Endothelial cell of hepatic sinusoid (primary cell): Measurements from ENCODE around the gene GPS1.

Experiments used
- in situ Hi-C: cut with HindIII; loops from 2 replicates; pipeline ENCODE4 v1.10.0; 2017; ENCODE audit warnings: low sequenced_read_pairs

Gene GPS1

DNA sequence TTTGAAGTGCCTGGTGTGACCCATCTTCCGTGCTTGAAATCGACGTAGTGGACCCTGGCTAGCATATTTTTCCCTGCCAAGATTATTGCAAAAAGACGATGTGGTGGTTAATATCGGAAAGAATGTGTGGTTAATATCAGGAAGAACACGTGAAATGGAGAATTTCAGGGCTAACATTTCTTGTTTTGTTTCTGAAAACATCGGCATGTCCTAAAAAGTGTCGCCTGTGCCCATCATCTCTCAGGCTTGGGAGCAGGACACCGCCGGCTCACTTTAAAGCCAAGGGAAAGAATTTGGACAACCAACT, 13.9 kb upstream of the GPS1 start:
- in situ Hi-C loops = loop anchor here (10.0 kb wide), 3 partner anchors 63 to 297 kb away; partner anchors contain the start of genes ASPSCR1, CSNK1D and SECTM1

- in situ Hi-C loops = loop anchor here (10.0 kb wide), 3 partner anchors 64 to 296 kb away; partner anchors contain the start of genes ASPSCR1, CSNK1D and SECTM1
Observed at GRCh38 chr17:82038796-82039409, 12.8 kb upstream of the GPS1 start.

DNA sequence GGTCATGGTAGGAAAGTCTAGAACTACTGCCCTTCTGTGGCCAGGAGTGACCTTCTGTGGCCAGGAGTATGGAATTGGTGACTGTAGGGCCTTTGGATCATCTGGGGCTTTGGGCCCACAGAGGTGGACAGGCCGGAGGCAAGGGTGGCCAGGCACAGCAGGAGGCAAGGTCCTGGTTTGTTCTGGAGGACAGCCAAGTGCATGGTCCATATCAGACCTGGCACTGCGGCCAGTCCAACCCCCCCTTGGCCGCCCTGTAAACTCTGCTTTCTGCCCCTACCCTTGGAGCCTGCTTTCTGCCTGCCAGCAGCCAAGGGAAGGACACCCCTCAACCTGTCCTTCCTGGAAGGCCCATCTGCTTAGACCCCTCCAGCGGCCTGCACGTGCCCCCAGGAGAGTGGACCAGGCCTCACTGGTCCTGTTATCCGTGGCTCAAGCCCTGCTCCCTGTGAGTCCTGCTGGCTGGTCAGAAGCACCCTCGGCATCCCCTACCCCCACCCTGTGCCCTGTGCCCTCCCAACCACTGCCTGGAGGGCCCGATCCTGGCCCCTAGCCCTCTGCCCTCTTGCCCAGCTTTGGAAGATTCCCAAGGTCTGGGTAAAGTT, 11.9 kb upstream of the GPS1 start:
- in situ Hi-C loops = loop anchor here (10.0 kb wide), 3 partner anchors 65 to 295 kb away; partner anchors contain the start of genes ASPSCR1, CSNK1D and SECTM1

GRCh38 chr17:82041144-82041814, 10.4 kb upstream of the GPS1 start:
- in situ Hi-C loops = no loop called here

- in situ Hi-C loops = no loop called here
Observed at GRCh38 chr17:82042649-82043048, 9.0 kb upstream of the GPS1 start.

- in situ Hi-C loops = no loop called here
Observed at GRCh38 chr17:82043507-82043906, 8.2 kb upstream of the GPS1 start.

GRCh38 chr17:82045936-82046484, 5.7 kb upstream of the GPS1 start:
- in situ Hi-C loops = no loop called here

DNA sequence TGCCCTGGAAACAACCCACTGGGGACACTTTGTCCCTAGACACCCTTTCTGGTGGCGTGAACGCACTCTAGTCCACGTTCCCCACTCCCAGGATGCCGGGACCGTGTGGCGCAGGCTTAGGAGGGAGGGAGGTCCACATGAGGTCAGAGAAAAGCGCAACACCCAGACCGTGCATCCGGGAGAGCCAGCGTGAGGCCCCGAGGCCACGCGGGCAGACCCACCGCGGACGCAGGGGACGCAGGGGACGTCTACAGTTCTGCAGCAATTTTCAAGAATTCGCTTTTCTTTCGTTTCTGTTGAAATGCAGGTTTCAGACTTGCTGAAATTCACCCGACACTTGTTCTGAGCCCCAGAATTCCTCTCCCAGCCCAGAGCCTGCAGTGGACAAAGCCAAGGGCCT, 4.8 kb upstream of the GPS1 start:
- in situ Hi-C loops = no loop called here

DNA sequence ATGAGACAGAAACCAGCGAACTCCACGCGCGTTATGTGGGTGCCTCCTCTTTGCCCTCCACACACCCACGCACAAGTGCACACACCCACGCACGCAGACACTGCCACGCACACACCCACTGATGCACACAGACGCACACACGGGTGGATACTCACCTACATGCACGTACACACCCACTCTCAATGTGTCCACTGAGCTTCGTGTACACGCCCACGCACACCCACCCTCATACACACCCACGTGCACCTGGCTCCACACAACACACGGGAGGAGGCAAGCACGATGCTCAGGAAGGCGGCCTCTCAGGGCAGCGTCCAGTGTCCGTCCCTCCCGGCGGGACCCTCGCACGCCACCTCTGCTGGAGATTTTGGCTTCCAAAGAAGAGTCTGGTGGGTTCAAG, 4.3 kb upstream of the GPS1 start:
- in situ Hi-C loops = no loop called here

DNA sequence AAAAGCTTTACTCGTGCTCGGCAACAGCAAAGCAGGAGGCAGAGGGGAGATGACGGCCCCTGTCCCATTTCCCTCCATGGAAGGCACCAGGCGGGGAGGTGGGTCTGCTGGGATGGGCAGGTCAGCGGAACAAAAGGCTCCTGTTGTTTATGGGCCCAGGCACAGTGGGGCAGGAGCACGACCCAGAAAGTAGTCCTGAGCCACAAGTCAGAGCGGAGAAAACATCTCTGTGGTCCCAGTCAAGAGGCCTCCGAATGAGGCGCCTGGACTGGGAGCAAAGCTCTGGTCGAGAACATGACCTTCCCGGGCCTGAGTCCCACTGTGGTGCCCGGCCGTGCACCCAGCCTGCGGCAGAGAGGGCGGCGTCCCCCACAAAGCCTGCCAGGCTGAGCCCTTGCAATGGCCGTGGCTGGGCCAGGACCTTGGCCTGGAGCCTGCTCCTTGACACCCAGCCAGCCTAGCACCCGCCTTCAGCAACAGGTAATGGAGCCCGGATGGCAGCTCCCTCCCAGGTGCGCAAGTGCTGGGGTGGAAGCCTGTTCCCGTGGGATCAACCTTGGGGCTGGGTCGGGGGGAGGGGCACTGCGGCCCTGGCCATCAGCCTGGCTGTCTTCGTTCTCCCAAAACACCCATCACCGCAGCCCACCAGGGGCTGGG, 3.7 kb upstream of the GPS1 start:
- in situ Hi-C loops = no loop called here

GRCh38 chr17:82048571-82048971, 3.1 kb upstream of the GPS1 start:
- in situ Hi-C loops = no loop called here

- in situ Hi-C loops = no loop called here
Observed at GRCh38 chr17:82049106-82049505, 2.6 kb upstream of the GPS1 start.

DNA sequence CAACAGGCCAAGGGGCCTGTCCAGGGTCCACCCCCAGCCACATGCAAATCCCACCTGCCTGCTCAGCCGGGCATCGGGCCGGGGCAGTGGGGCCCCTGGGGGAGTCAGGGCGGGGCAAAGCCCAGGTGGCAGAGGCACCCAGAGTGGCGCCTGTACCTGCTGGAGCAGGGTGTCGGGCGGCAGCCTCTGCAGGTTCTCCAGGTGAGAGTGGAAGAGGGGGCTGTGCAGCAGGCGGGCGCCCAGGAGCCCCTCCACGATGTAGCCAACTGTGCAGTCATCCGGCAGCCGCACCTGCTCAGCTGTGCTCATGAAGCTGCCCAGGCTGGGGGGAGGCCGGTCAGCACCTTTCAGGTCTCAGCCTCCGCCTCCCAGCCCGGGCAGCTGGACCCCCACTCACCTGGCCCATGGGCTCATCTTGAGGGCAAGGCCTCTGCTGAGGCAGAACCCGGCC, 2.2 kb upstream of the GPS1 start:
- in situ Hi-C loops = no loop called here

DNA sequence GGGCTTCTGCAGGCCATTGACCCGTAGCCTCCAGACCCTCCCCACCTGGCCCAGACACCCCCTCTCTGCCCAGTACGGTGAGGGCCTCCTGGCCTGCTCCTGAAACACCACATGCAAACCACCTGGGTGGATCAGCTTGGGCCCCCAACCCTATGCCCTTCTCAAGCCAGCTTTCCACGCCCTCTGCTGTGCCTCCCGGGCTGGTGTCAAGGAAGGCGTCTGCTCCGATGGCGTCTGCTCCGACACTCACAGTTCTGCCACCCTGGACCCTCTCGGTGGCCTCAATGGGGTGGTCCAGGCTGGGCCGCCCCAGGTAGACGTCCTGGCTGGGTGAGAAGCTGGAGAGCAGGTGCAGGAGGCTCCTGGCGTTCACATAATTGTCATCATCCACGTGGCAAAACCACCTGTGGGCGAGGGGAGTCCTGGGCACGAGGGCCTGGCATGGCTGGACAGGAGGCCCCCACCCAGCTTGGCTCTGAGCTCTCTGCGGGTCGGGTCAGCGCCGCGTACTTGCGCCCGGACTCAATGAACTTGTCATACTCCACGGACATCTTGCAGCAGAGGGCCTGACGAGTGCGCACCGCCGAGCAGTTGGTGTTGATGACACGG, 1.4 kb upstream of the GPS1 start:
- in situ Hi-C loops = loop anchor here (10.0 kb wide), 2 partner anchors 85 to 155 kb away; no protein-coding TSS in a partner anchor

- in situ Hi-C loops = loop anchor here (10.0 kb wide), 2 partner anchors 84 to 154 kb away; no protein-coding TSS in a partner anchor
Observed at GRCh38 chr17:82050761-82051641, 697 bp upstream of the GPS1 start.

GRCh38 chr17:82052638-82053059, 951 bp downstream of the GPS1 start:
- in situ Hi-C loops = loop anchor here (10.0 kb wide), 2 partner anchors 82 to 152 kb away; no protein-coding TSS in a partner anchor

DNA sequence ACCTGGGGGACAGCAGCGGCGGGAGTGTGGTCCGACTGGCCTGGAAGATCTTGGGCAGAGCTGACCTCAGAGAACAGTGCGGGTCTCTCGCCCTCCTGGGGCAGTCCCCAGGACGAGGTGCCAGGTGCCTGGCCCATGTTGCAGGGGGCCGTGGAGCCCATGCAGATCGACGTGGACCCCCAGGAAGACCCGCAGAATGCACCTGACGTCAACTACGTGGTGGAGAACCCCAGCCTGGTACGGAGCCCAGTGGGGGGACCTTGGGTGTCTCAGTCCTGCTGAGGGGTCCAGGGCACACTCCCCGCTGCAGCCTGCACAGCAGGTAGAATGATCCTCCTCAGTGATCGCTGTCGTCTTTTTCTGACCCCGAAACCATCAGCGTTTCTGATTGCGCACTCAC, 1.4 kb downstream of the GPS1 start:
- in situ Hi-C loops = loop anchor here (10.0 kb wide), 2 partner anchors 82 to 152 kb away; no protein-coding TSS in a partner anchor

DNA sequence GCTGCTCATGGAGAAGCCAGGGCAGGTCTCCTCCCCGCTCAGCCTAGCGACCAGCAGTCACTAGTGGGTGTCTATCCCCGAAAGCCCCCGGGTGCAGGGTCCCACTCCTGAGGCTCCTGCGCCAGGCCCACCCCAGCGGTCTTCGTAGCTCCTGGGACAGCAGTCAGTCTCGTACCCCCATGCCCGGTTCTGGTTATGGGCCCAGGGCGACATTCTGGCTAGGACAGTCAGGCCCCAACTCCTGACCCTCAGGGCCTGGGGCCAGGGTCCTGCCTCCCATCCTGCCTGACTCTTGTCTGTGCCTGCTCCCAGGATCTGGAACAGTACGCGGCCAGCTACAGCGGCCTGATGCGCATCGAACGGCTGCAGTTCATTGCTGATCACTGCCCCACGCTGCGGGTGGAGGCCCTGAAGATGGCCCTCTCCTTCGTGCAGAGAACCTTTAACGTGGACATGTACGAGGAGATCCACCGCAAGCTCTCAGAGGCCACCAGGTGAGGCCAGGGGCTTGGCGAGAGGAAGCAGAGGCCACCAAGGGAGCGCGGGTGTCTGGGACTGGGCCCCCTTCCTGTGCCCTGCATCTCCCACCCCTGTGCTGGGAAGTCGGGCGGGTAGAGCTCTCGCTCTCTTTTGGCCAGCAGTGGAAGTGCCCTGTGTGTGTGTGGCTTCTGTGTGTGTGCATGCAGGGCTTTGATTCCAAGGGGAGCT, 2.0 kb downstream of the GPS1 start:
- in situ Hi-C loops = loop anchor here (10.0 kb wide), 2 partner anchors 81 to 151 kb away; no protein-coding TSS in a partner anchor
